PC-3 (cell line): Measurements from ENCODE around the gene FCRL1. TPM values are rescaled to one million over a fixed set of nuclear protein-coding genes. Genes with fewer than 3 reads are reported as not detected.

Experiments used
- ATAC-seq: fragments of 200-7000 bp; cut with Tn5 transposase; 2 replicates; pipeline ENCODE4 v1.9.1; 2020; ENCODE audit warnings: mild to moderate bottlenecking, moderate library complexity
- BruUV-seq: library from RNA; stranded (reverse); fragments of 400-500 nt; replicated peaks from 2 replicates; lab custom pipeline; 2021; lab: Mats Ljungman, UMichigan
- CTCF ChIA-PET: fragments of 300-600 bp; sonication (Branson Sonifier 250); formaldehyde crosslinking; loops from one replicate; lab custom pipeline; 2022; ENCODE audit warnings: antibody characterized with exemption; lab: Charles Lee
- POLR2A ChIA-PET: fragments of 300-600 bp; sonication (Branson Sonifier 250); formaldehyde crosslinking; loops from one replicate; lab custom pipeline; 2022; ENCODE audit warnings: antibody characterized with exemption; ENCODE audit not compliant: unreplicated experiment; lab: Charles Lee
- DNase-seq: peaks from one replicate; pipeline ENCODE4 v3.0.0-alpha.2; 2015
- H2AFZ ChIP-seq: fragments of 300-600 bp; sonication (generic); 2 replicates; pipeline ENCODE4 v1.6.0; 2016; ENCODE audit warnings: antibody characterized with exemption, low read length
- H3F3A ChIP-seq: fragments of 300-600 bp; sonication (generic); one replicate; pipeline ENCODE4 v1.6.0; 2017; ENCODE audit warnings: antibody characterized with exemption, low read length, control low read depth, mild to moderate bottlenecking; ENCODE audit not compliant: unreplicated experiment
- H3K27ac ChIP-seq: fragments of 300-600 bp; sonication (generic); 2 replicates; pipeline ENCODE4 v1.5.1; 2016; ENCODE audit warnings: mild to moderate bottlenecking, low read length
- H3K27me3 ChIP-seq: fragments of 300-600 bp; sonication (generic); 2 replicates; pipeline ENCODE4 v1.6.1; 2016; ENCODE audit warnings: low read length, mixed read lengths
- H3K36me3 ChIP-seq: fragments of 300-600 bp; sonication (generic); 2 replicates; pipeline ENCODE4 v1.6.1; 2016; ENCODE audit warnings: low read depth, mixed run types, low read length, mixed read lengths
- H3K4me1 ChIP-seq: fragments of 300-600 bp; sonication (generic); 2 replicates; pipeline ENCODE4 v1.5.1; 2016; ENCODE audit warnings: low read length; ENCODE audit not compliant: insufficient read depth
- H3K4me2 ChIP-seq: fragments of 300-600 bp; sonication (generic); 2 replicates; pipeline ENCODE4 v1.6.0; 2016; ENCODE audit warnings: low read length
- H3K4me3 ChIP-seq: fragments of 300-600 bp; sonication (generic); 2 replicates; pipeline ENCODE4 v1.5.1; 2016; ENCODE audit warnings: mild to moderate bottlenecking, low read length, mixed read lengths
- H3K79me2 ChIP-seq: fragments of 300-600 bp; sonication (generic); 2 replicates; pipeline ENCODE4 v1.6.1; 2017; ENCODE audit warnings: low read length, mixed read lengths
- H3K9ac ChIP-seq: fragments of 300-600 bp; sonication (generic); 2 replicates; pipeline ENCODE4 v1.6.0; 2016; ENCODE audit warnings: mild to moderate bottlenecking, low read length
- H3K9me2 ChIP-seq: fragments of 300-600 bp; sonication (generic); replicated peaks from 2 replicates; pipeline ENCODE4 v1.6.1; 2016; ENCODE audit warnings: mixed run types, low read length, mixed read lengths
- H3K9me3 ChIP-seq: fragments of 300-600 bp; sonication (generic); 2 replicates; pipeline ENCODE4 v1.6.1; 2016; ENCODE audit warnings: low read length, mixed read lengths
- H4K20me1 ChIP-seq: fragments of 300-600 bp; sonication (generic); 2 replicates; pipeline ENCODE4 v1.6.1; 2016; ENCODE audit warnings: low read length, mixed read lengths
- EZH2 ChIP-seq: fragments of 300-600 bp; sonication (generic); IDR thresholded peaks from one replicate; pipeline ENCODE4 v1.6.1; 2017; ENCODE audit warnings: antibody characterized with exemption, mild to moderate bottlenecking, low read length; ENCODE audit not compliant: unreplicated experiment
- EZH2phosphoT487 ChIP-seq: fragments of 300-600 bp; sonication (generic); IDR thresholded peaks from 2 replicates; pipeline ENCODE4 v1.6.1; 2018; ENCODE audit warnings: mild to moderate bottlenecking, antibody characterized with exemption, low read length, borderline replicate concordance
- intact Hi-C: fragments of 100-400 bp; cut with micrococcal nuclease; formaldehyde crosslinking; loops from 2 replicates; pipeline ENCODE4 v1.9.0; 2023
- total RNA-seq: library from RNA; depleted of rRNA; stranded (reverse); fragments of >200 nt; gene quantifications from 2 replicates; pipeline ENCODE4 v1.2.3, GENCODE V29; 2014
- TF ChIP-seq, protein P1 (sequence below): fragments of 300-600 bp; sonication (generic); conservative IDR thresholded peaks from 2 replicates; pipeline ENCODE4 v1.5.1; 2017; ENCODE audit warnings: antibody characterized with exemption, low read depth, mild to moderate bottlenecking, low read length

FCRL1 gene
- total RNA-seq, 1 experiment from 2014 or later = not detected

DNA sequence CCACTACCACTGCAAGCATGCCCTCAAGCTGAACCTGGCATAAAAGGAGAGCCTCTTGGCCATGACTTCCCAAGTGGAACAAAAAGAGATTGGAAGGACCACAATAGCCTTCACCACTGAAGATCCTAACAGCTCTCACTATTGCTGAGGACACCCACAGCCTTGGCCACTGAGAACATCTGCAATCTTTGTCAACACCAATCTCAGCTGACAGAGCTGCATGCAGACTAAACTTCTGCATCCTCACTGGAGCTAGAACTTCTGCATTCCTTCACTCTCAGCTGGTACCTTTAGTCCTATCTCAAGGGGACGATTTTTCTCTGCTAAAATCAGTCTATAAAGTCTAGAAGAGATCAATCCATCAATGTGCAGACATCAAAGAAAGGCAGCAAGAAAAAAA lies 34.7 kb downstream of the FCRL1 start:
- TF ChIP-seq, protein P1, sequence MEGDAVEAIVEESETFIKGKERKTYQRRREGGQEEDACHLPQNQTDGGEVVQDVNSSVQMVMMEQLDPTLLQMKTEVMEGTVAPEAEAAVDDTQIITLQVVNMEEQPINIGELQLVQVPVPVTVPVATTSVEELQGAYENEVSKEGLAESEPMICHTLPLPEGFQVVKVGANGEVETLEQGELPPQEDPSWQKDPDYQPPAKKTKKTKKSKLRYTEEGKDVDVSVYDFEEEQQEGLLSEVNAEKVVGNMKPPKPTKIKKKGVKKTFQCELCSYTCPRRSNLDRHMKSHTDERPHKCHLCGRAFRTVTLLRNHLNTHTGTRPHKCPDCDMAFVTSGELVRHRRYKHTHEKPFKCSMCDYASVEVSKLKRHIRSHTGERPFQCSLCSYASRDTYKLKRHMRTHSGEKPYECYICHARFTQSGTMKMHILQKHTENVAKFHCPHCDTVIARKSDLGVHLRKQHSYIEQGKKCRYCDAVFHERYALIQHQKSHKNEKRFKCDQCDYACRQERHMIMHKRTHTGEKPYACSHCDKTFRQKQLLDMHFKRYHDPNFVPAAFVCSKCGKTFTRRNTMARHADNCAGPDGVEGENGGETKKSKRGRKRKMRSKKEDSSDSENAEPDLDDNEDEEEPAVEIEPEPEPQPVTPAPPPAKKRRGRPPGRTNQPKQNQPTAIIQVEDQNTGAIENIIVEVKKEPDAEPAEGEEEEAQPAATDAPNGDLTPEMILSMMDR = no peak
- TF ChIP-seq EZH2 (no peak), EZH2phosphoT487 (no peak)
- no peak overlapping the region for H3K27ac ChIP-seq
- no peak for DNase-seq
- no peak overlapping the region for H3K4me2 ChIP-seq
- H2AFZ ChIP-seq = no peak overlapping the region
- H3K27me3 ChIP-seq = no peaks in the 10 kb centered on the region
- BruUV-seq = no TSS peak
- no peaks in the 10 kb centered on the region for H3K9me2 ChIP-seq
- POLR2A ChIA-PET = no interaction called here
- no peak for ATAC-seq
- H4K20me1 ChIP-seq = no peaks in the 10 kb centered on the region
- no peaks in the 10 kb centered on the region for H3F3A ChIP-seq
- no peak overlapping the region for H3K9ac ChIP-seq
- H3K4me3 ChIP-seq = no peak overlapping the region
- no peaks in the 10 kb centered on the region for H3K4me1 ChIP-seq
- no peaks in the 10 kb centered on the region for H3K36me3 ChIP-seq
- no peaks in the 10 kb centered on the region for H3K9me3 ChIP-seq
- CTCF ChIA-PET = no interaction called here
- intact Hi-C loops = no loop called here
- H3K79me2 ChIP-seq = no peaks in the 10 kb centered on the region

DNA sequence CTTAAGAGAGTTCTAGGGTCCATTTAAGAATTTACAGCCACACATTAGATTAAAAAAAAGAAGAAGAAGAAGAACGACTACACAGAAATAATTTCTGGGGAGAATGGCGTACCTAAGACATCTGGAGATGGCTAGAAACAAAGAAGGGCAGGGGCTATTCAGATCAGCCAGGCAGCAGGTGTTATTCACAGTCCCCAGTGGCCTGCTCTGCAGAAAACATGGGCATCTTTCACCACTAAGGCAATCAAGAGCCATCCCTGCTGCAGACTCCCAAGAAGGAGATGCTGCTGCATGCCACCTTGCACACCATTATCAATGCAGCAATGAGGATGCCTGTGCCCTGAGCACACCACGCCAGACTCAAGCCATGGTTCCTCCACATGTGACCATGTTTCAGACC lies 35.1 kb downstream of the FCRL1 start:
- Histone ChIP-seq H3K4me3 (no peak overlapping the region), H3K4me1 (no peaks in the 10 kb centered on the region), H3K9ac (no peak overlapping the region), H3K9me2 (no peaks in the 10 kb centered on the region), H3K27me3 (no peaks in the 10 kb centered on the region), H3K36me3 (no peaks in the 10 kb centered on the region), H4K20me1 (no peaks in the 10 kb centered on the region), H3F3A (no peaks in the 10 kb centered on the region), H3K27ac (no peak overlapping the region), H3K79me2 (no peaks in the 10 kb centered on the region), H3K4me2 (no peak overlapping the region), H2AFZ (no peak overlapping the region), H3K9me3 (no peaks in the 10 kb centered on the region)
- no peak for DNase-seq
- intact Hi-C loops = no loop called here
- TF ChIP-seq EZH2phosphoT487 (no peak), EZH2 (no peak)
- TF ChIP-seq, protein P1 = no peak
- CTCF ChIA-PET = no interaction called here
- ATAC-seq = no peak
- POLR2A ChIA-PET = no interaction called here
- BruUV-seq = no TSS peak

DNA sequence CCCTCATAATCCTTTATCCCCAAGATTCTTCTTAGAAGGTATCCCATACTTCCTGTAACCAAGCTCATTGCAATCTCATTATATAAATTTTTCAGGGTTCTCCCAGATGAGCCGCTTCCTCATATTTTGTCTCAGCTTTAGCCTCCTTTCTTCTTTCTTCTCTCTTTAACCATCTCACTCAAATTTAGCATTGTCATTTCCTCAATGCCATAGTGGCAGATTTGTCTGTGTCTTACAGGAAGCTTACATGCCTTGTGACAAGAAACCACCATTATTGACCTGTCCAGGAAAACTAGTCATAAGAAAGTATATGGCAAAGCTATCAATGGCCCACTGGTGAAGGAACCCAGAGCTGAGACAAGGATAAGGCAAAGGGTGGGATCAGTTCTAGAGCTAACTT lies 37.0 kb downstream of the FCRL1 start:
- Histone ChIP-seq H3K27me3 (0 out of 2 replicates have a peak, but pooled peaks cover 3% of the 10 kb centered on the region), H3F3A (no peaks in the 10 kb centered on the region), H3K9me3 (no peaks in the 10 kb centered on the region), H3K9me2 (no peaks in the 10 kb centered on the region), H3K4me2 (no peak overlapping the region), H2AFZ (no peak overlapping the region), H4K20me1 (no peaks in the 10 kb centered on the region), H3K4me3 (no peak overlapping the region), H3K79me2 (no peaks in the 10 kb centered on the region), H3K4me1 (no peaks in the 10 kb centered on the region), H3K9ac (no peak overlapping the region), H3K27ac (no peak overlapping the region), H3K36me3 (no peaks in the 10 kb centered on the region)
- no peak for TF ChIP-seq EZH2phosphoT487
- TF ChIP-seq, protein P1 = no peak
- no peak for TF ChIP-seq EZH2
- intact Hi-C loops = no loop called here
- ATAC-seq = no peak
- no peak for DNase-seq
- ChIA-PET POLR2A (no interaction called here), CTCF (no interaction called here)
- BruUV-seq = no TSS peak
